Omental fat pad (tissue), 4 donors: ENCODE measurements around the gene TMEM35A. TPM values are rescaled to one million over a fixed set of nuclear protein-coding genes. Genes with fewer than 3 reads are reported as not detected.

Experiments used
- ATAC-seq: fragments of 150-250 bp; one replicate; pipeline ENCODE4 v1.9.1; 2016; ENCODE audit warnings: mild to moderate bottlenecking, moderate library complexity; ENCODE audit not compliant: low FRiP score
- DNase-seq: peaks from one replicate; pipeline ENCODE4 v3.0.0-alpha.2; 2019; ENCODE audit warnings: low spot score
- total RNA-seq, 4 donors: library from RNA; depleted of rRNA; stranded (reverse); fragments of >200 nt; gene quantifications; one replicate each; pipeline ENCODE4 v1.1.0, GENCODE V29; 2016
- TF ChIP-seq, protein P1 (sequence below), 3 donors: fragments of 450-650 bp; IDR thresholded peaks; one replicate each; pipeline ENCODE4 v1.5.1; 2016 to 2017; ENCODE audit warnings: antibody characterized with exemption in 3 of 3, mild to moderate bottlenecking in 3 of 3, moderate library complexity in 2 of 3

TMEM35A gene
- total RNA-seq, 4 donors from 2014 or later: 0.19 to 1.6 (median 0.36) TPM; not detected in 1

DNA sequence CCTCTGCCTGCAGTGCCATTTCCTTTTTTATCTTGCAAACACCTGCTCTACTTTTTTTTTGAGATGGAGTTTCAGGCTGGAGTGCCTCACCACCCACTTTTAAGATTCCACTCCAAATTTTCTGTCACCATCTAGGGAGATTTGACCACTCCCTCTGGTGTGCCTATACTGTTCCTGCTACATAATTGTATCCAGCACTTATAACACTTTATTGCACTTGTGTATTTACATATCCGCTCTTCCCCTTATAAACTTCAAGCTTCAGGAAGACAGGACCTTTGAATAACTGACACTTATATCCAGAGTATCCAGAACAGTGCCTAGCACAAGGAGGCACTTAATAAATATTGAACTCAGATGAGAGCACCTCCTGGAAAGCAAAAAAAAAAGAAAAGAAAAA, 13.1 kb downstream of the TMEM35A start:
- TF ChIP-seq, protein P1, sequence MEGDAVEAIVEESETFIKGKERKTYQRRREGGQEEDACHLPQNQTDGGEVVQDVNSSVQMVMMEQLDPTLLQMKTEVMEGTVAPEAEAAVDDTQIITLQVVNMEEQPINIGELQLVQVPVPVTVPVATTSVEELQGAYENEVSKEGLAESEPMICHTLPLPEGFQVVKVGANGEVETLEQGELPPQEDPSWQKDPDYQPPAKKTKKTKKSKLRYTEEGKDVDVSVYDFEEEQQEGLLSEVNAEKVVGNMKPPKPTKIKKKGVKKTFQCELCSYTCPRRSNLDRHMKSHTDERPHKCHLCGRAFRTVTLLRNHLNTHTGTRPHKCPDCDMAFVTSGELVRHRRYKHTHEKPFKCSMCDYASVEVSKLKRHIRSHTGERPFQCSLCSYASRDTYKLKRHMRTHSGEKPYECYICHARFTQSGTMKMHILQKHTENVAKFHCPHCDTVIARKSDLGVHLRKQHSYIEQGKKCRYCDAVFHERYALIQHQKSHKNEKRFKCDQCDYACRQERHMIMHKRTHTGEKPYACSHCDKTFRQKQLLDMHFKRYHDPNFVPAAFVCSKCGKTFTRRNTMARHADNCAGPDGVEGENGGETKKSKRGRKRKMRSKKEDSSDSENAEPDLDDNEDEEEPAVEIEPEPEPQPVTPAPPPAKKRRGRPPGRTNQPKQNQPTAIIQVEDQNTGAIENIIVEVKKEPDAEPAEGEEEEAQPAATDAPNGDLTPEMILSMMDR (IDR thresholded peaks at IDR 0.05): no peak
- no peak for DNase-seq
- no peak for ATAC-seq

DNA sequence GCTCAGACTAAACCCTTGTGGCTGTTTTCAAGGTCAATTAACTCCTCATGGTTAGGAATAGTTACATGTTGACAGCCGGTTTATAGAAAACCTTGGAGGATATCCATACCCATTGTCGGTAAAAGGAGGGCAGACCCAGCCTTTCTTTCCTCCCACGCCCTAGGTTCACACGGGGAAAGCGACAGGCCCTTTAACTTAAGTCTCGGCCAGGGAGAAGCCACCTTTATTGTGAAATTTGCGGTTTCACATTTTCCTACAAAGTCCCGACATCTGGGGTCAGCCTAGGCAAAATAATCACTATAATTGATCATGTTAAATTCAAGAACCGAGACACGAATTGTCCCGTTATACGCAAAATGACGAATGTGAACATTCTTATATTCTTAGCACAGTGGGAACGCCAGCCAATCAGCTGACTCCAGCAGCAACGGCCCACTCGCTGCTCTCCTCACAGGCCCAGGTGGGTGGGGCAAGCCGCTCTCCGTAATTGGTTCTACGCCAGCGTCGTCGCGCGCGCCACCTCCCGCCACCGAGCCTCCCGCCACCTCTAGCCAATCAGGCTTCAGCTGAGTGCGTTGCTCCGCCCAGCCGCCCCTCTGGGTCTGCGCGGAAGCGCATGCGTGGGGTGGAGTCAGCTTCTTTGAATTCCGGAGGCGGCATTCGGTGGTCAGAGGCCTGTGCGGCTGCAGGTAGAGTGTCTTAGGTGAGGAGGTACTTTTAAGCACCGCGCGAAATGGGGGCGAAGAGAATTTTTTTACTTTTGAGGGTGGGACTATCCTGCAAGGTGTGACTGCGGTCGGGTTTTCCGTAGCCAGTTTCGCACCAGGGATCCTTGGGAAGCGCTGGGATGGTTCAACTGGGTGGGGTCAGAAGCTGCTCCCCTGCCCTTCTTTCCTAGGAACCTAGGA, 19.1 kb downstream of the TMEM35A start, which contains the start of gene CENPI:
CENPI (plus strand) TSS at position 659 of the 908 bp plus-strand sequence. CDS start 2,867 bp downstream, outside the sequence.
- TF ChIP-seq, protein P1 (IDR thresholded peaks at IDR 0.05): no peak
- DNase-seq (peak; percentile 52), ATAC-seq (peak; percentile 100)

DNA sequence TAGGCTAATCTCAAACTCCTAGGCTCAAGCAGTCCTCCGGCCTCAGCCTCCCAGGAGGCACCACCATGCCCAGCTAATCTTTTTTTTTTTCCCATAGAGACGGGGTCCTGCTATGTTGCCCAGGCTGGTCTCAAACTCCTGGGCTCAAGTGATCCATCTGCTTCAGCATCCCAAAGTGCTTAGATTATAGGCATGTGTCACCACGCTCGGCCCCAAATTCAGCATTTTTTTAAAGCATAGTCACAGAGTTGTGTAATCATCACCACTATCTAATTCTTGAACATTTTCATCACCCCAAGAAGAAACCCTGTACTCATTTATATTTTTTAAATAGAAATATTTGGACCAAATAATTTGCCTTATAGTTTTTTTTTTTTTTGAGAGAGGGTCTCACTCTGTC, 29.6 kb downstream of the TMEM35A start:
- ATAC-seq (no peak), DNase-seq (no peak)
- TF ChIP-seq, protein P1 (IDR thresholded peaks at IDR 0.05): no peak

DNA sequence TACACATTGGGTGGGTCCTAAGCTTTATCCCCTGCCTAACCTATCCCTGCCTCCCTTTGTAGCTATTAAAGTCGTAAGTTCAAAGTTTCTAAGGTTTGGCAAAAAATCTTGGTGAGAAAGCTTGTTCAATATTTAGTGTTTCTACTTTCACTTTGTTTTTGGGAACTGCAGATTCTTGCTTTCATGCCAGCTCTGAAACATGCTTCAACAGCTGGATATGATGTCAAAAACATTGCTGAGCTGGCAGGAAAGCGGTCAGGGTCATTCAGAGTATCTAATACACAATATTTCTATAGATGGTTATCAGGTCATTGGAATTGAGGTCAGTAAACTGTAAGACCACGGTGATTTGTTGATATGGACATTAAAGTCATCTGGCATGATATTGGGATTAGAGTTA, 39.0 kb downstream of the TMEM35A start:
- TF ChIP-seq, protein P1 (IDR thresholded peaks at IDR 0.05): no peak
- DNase-seq (no peak), ATAC-seq (no peak)

DNA sequence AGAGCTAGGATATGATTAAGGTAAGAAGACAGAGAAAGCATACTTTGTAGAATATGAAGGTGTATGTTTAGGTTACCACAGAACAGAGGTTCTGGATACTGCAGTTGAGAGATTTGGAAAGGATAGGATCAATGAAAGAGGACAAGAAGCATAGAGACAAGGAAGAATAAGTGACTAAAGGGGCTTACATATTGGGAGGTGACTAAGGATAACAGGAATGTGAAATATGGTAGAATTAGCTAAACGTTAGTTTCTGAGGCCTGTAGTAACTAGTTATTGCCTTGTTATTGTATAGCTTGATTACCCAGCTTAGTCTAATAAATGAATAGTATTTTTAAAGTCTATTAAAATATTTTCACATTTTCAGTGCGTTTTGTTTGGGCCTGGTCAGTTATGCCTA, 57.6 kb downstream of the TMEM35A start:
- no peak for DNase-seq
- TF ChIP-seq, protein P1 (IDR thresholded peaks at IDR 0.05): no peak
- no peak for ATAC-seq

Other genes starting within 250 kb of the TMEM35A start
- gene NOX1, start 204.5 kb upstream of the TMEM35A start, total RNA-seq: under 1 TPM in 2 of 4 donors, not detected in 2; 0.25 to 0.84 TPM
- gene XKRX, start 150.0 kb upstream of the TMEM35A start, total RNA-seq: under 1 TPM in 2 of 4 donors, not detected in 2; 0.12 to 0.28 TPM
- gene ARL13A, start 109.2 kb upstream of the TMEM35A start, total RNA-seq: not detected
- 10 to 100 TPM in 3 of 4 donors, 1 to 10 TPM in 1; 6.8 to 25.7 (median 11.6) TPM for gene TRMT2B, start 26.8 kb upstream of the TMEM35A start, total RNA-seq
- gene CENPI, start 19.3 kb downstream of the TMEM35A start, total RNA-seq: 1 to 10 TPM in 3 of 4 donors, under 1 TPM in 1; 0.65 to 2.4 (median 1.4) TPM
- under 1 TPM; under 0.01 to 0.31 (median 0.14) TPM for gene DRP2, start 140.9 kb downstream of the TMEM35A start, total RNA-seq
- gene TAF7L, start 212.5 kb downstream of the TMEM35A start, total RNA-seq: under 1 TPM in 2 of 4 donors, not detected in 2; 0.24 to 0.63 TPM